NT2/D1 (cell line): Measurements from ENCODE around the gene DIS3L2.

Source experiments
- SUZ12 ChIP-seq: IDR thresholded peaks from 2 replicates; pipeline ENCODE4 v1.6.1; 2011; ENCODE audit not compliant: insufficient read length, insufficient read depth; ENCODE audit errors: extremely low read depth
- ZNF274 ChIP-seq: IDR thresholded peaks from 2 replicates; pipeline ENCODE4 v1.6.1; 2011; ENCODE audit warnings: mild to moderate bottlenecking, low read depth, low read length

- TF ChIP-seq ZNF274 (no peak), SUZ12 (no peak)
Measured at GRCh38 chr2:232235716-232236115, 274.2 kb downstream of the DIS3L2 start.
